Mesodermal cell (in vitro differentiated cells): ENCODE results near the gene KCNB1. TPM values are rescaled to one million over a fixed set of nuclear protein-coding genes. Genes with fewer than 3 reads are reported as not detected.

ENCODE experiments used
- H3K27ac ChIP-seq: 2 replicates; pipeline ENCODE4 v1.7.0; 2013; ENCODE audit warnings: mild to moderate bottlenecking, low read depth, low read length, moderate library complexity; ENCODE audit not compliant: severe bottlenecking
- H3K36me3 ChIP-seq: 2 replicates; pipeline ENCODE4 v1.7.1; 2013; ENCODE audit warnings: mild to moderate bottlenecking, low read length, moderate library complexity; ENCODE audit not compliant: control insufficient read depth, insufficient read depth
- H3K4me1 ChIP-seq: one replicate; pipeline ENCODE4 v1.7.1; 2013; ENCODE audit warnings: mild to moderate bottlenecking, low read length; ENCODE audit not compliant: insufficient read depth, control insufficient read depth, poor library complexity, severe bottlenecking
- H3K4me3 ChIP-seq: 2 replicates; pipeline ENCODE4 v1.7.0; 2013; ENCODE audit warnings: low read length, control low read depth, mild to moderate bottlenecking; ENCODE audit not compliant: insufficient read depth, poor library complexity, severe bottlenecking; ENCODE audit errors: extremely low read depth
- H3K9me3 ChIP-seq: 2 replicates; pipeline ENCODE4 v1.7.1; 2013; ENCODE audit warnings: mild to moderate bottlenecking, low read length, moderate library complexity; ENCODE audit not compliant: control insufficient read depth
- WGBS, 2 experiments: methylation state at CpG; one replicate each; pipeline ENCODE4 v1.1.5; 2013; ENCODE audit warnings: missing lambda C conversion rate in 2 of 2; ENCODE audit not compliant: insufficient coverage in 2 of 2; 5-methylcytosine and 5-hydroxymethylcytosine counted together
- polyA plus RNA-seq, 2 experiments: library from polyadenylated mRNA; stranded (reverse); fragments of 50-300 nt; gene quantifications; one replicate each; pipeline ENCODE4 v1.2.3, GENCODE V29; 2013

The KCNB1 gene
- polyA plus RNA-seq (2013, experiment 1 of 2), result 0.33 TPM
- polyA plus RNA-seq (2013, experiment 2 of 2), result 0.25 TPM

DNA sequence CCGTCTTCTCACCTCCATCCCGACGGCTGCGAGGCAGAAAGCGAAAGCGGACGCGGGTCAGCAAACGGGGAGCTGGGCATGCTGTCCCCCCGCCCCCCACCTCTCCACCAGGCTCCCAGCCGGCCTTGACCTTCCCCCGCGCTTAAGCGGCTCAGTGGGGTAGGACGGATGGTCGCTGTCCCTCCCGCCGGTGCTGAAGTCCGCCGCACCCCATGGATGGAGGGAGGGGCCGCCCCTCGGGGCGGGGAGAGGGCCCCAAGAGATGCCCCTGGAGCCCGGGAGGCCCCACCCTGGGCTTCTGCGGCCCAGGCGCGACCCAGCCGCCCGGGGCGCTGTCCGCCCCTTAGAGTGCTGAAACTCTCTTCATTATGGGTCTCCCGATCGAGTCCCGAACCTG is at the start of gene KCNB1:
KCNB1 (minus strand) TSS at position 48 of the 397 bp plus-strand sequence. CDS start 188 bp downstream, outside the sequence.
- 2% methylated on average over 20 to 30 of the region's 34 CpGs for WGBS, 2 experiments
- Histone ChIP-seq H3K9me3 (no peaks in the 10 kb centered on the region), H3K4me1 (no peaks in the 10 kb centered on the region), H3K27ac (no peak within 1 kb of the TSS), H3K4me3 (peak within 1 kb of the TSS; percentile 33), H3K36me3 (no peaks in the 10 kb centered on the region)

DNA sequence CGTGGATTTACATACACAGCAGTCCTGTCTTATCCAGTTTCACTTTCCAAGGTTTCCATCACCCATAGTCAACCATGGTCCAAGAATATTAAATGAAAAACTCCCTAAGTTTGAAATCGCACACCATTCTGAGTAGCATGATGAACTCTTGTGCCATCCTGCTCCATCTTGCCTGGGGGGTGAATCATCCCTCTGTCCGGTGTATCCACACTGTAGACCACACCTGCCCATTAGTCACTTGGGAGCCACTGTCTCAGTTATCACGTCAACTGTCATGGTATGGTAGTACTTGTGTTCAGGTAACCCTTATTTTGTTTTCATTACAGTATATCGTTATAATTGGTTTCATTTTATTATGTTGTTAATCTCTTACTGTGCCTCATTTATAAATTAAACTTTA is 47.0 kb upstream of the KCNB1 start:
- no peak overlapping the region for H3K27ac ChIP-seq
- no peaks in the 10 kb centered on the region for H3K9me3 ChIP-seq
- WGBS, 2 experiments, result 96 to 97% methylated on average over 2 to 3 of the region's 5 CpGs
- H3K4me1 ChIP-seq, result no peaks in the 10 kb centered on the region
- H3K36me3 ChIP-seq, result no peaks in the 10 kb centered on the region
- H3K4me3 ChIP-seq, result no peak overlapping the region

DNA sequence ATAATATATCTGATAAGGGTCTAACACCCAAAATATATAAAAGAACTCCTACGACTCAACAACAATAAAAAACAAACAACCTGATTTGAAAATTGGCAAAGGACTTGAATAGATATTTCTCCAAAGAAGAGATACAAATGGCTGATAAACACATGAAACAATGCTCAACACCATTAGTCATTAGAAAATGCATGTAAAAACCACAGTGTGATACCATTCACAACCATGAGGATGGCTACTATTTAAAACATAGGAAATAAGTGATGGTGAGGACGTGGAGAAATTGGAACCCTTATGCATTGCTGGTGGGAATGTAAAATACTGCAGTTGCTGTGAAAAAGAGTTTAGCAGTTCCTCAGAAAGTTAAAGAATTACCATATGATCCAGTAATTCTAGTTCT is 44.1 kb upstream of the KCNB1 start:
- Histone ChIP-seq H3K9me3 (no peaks in the 10 kb centered on the region), H3K4me3 (no peak overlapping the region), H3K36me3 (no peaks in the 10 kb centered on the region), H3K27ac (no peak overlapping the region), H3K4me1 (no peaks in the 10 kb centered on the region)
- WGBS, 2 experiments, result 100% methylated on average over 1 of the region's 2 CpGs; no CpG with 5 or more reads in 1 of the 2 experiments

DNA sequence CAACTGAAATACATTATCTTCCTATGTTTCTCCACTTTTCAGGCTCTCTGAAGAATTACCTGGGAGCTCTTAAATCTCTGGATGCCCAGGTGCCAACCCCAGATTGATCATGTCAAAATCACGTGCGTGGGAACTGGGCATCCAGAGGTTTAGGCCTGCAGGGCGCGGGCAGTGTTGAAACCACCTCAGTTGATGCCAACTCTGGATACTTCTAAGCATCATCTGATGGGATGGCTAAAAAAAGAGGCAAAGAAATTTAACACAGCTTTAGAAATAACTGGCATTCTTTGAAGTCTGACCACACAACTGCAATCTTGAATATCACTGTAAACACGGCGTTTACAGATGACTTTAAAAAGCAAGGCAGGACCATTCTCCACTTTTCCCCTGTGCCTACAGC is 43.6 kb upstream of the KCNB1 start:
- Histone ChIP-seq H3K36me3 (no peaks in the 10 kb centered on the region), H3K27ac (no peak overlapping the region), H3K4me3 (no peak overlapping the region), H3K9me3 (no peaks in the 10 kb centered on the region), H3K4me1 (no peaks in the 10 kb centered on the region)
- 89 to 97% methylated on average over 6 of the region's 6 CpGs for WGBS, 2 experiments

DNA sequence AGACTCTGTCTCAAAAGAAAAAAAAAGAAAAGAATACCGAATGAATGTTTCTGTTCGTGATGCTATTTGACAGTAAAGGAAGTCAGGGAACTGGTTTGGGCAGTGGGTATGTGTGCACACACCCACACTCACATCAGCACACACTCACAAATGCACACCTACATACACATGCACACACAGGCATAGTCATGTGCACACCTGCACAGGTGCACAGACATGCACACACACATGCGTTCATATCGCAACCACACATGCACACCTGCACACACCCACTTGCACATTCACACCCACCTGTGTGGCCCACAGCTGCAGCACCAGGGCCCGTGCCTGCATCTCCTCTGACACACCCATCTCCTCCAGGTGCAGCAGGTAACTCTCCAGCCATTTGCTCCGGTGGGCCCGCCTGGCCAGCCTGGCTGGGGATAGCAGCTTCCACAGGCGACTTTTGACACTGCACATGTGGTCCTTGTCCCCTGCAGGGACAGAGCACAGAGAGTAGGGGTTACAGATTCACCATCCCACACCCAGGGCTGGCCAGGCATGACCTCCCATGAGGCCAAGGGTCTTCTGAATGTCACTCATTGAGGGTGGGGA is 41.4 kb upstream of the KCNB1 start:
- H3K4me3 ChIP-seq, result no peak overlapping the region
- H3K27ac ChIP-seq, result no peak overlapping the region
- WGBS, 2 experiments, result 88 to 100% methylated on average over 1 to 6 of the region's 8 CpGs
- H3K4me1 ChIP-seq, result no peaks in the 10 kb centered on the region
- no peaks in the 10 kb centered on the region for H3K36me3 ChIP-seq
- H3K9me3 ChIP-seq, result no peaks in the 10 kb centered on the region

DNA sequence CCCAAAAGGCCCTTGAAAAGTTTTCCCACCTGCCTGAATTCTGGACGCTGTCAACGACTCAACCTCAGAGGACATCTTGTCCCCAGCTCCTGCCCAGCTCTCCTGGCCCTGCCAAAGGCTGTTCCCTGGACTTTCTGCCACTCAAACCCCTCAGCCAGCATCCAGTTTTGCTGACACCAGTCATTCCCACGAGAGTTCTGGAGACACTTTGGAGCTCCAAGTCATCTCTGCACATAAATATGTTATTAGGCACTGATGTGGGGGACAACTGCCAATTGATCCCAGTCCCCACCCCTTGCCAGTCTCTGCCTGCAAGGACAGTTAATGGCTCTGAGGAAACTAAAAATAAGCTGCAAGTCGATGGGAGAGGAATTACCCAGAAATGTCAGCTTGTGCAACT is 38.9 kb upstream of the KCNB1 start:
- WGBS, 2 experiments, result 96 to 100% methylated on average over 3 to 4 of the region's 4 CpGs
- no peak overlapping the region for H3K27ac ChIP-seq
- no peaks in the 10 kb centered on the region for H3K36me3 ChIP-seq
- H3K9me3 ChIP-seq, result no peaks in the 10 kb centered on the region
- no peaks in the 10 kb centered on the region for H3K4me1 ChIP-seq
- no peak overlapping the region for H3K4me3 ChIP-seq

DNA sequence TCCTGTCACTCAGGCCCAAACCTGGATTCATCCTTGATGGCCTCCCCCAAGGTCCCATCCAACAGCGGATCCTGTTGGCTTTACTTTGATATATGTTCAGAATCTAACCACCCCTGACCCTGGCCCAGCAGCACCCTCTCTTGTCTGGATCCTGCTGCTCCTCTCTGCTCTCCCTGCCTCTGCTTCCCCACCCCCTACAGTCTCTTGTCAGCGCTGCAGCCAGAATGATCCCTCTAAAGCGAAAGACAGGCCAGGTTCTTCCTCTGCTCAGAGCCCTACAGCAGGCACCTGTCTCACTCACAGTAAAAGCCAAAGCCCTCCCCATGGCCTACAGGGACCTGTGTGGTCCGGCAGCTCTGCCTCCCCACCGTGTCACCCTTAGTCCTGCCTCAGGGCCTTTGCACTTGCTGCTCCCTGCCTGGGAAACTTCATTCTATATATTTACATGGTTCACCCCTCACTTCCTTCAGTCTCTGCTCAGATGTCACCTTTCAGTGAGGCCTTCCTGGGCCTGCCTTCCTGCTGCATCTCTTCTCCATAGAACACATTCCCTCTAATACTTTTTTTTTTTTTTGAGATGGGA is 37.4 kb upstream of the KCNB1 start:
- H3K9me3 ChIP-seq, result no peaks in the 10 kb centered on the region
- no peaks in the 10 kb centered on the region for H3K36me3 ChIP-seq
- no peaks in the 10 kb centered on the region for H3K4me1 ChIP-seq
- 83 to 85% methylated on average over 3 to 5 of the region's 5 CpGs for WGBS, 2 experiments
- H3K4me3 ChIP-seq, result no peak overlapping the region
- no peak overlapping the region for H3K27ac ChIP-seq

DNA sequence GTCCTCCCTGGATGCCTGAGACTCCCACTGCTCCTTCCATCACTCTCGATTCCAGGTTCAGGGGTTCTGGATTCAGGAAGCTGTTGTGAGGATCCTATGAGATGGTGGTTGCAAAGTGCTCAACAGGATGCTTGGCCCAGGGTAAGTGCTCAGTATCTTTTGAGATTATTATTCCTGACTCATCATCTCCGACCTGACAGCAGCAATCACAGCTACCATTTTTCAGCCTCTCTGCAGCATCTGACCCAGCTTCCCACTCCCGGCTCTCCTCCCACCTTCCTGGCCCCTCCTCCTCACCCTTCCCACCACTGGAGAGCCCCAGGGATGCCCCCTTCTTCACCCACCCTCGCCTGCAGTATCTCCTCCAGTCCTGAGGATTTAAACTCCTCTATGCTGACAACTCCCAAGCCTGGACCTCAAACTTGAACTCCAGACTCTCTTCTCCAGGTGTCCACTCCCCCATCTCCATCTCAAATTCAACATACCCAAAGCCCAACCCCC is 36.8 kb upstream of the KCNB1 start:
- Histone ChIP-seq H3K36me3 (no peaks in the 10 kb centered on the region), H3K27ac (no peak overlapping the region), H3K4me3 (no peak overlapping the region), H3K4me1 (no peaks in the 10 kb centered on the region), H3K9me3 (no peaks in the 10 kb centered on the region)
- 60 to 87% methylated on average over 3 of the region's 4 CpGs for WGBS, 2 experiments

DNA sequence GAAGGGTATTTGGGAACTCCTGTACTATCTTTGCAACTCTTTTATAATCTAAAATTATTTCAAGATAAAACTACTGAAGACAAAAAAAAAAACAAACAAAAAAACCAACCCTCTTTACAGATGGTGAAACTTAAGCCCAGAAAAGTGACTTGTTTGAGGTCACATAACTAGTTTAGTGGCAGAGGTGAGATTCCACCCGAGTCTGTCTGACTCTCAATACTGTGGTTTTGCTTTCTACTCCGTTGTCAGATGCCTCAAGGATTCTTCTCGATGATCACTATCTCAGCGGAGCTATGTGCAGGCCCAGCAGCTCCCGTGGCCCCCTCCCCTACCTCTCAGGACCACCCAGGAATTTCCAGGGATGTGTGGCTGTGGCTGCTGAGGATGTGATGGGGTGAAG is 36.1 kb upstream of the KCNB1 start:
- Histone ChIP-seq H3K36me3 (no peaks in the 10 kb centered on the region), H3K4me3 (no peak overlapping the region), H3K9me3 (no peaks in the 10 kb centered on the region), H3K27ac (no peak overlapping the region), H3K4me1 (no peaks in the 10 kb centered on the region)
- WGBS, 2 experiments, result 86 to 97% methylated on average over 3 to 5 of the region's 5 CpGs

DNA sequence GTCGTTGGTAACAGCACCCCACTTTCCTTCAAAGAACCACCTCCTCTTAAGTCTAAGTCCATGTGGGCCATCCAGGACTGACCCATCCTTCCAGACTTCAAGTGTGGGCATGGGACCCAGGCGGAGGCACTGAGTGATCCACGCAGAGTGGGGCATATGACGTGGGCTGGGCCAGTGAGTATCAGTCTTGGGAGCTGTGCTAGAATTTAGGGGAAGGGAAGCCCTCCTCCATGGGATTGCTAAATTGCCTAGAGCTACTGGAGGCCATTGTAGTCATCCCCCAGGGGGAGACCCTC is 35.3 kb upstream of the KCNB1 start:
- Histone ChIP-seq H3K9me3 (no peaks in the 10 kb centered on the region), H3K27ac (no peak overlapping the region), H3K36me3 (no peaks in the 10 kb centered on the region), H3K4me1 (no peaks in the 10 kb centered on the region), H3K4me3 (no peak overlapping the region)
- WGBS, 2 experiments, result 92 to 94% methylated on average over 4 of the region's 4 CpGs
